ENCODE measurements around the gene GASK1A. TPM values are rescaled to one million over a fixed set of nuclear protein-coding genes. Genes with fewer than 3 reads are reported as not detected.

Gene GASK1A
- total and polyA plus RNA-seq, 10 of the 15 experiments (the other 5 are each of a cell fraction or from before 2014, with no cell fraction given), result 0.18 TPM; not detected in 9

- TF ChIP-seq RBBP5 (conservative IDR thresholded peaks at IDR 0.05) (no peak), ZNF622 (IDR thresholded peaks at IDR 0.05) (no peak), EED (IDR thresholded peaks at IDR 0.05; ENCODE audit: low read depth) (no peak), RFX5 (IDR thresholded peaks at IDR 0.05; ENCODE audit: low read depth, low read length) (no peak), CBX5 (IDR thresholded peaks at IDR 0.05; ENCODE audit: low read depth) (no peak), IRF3 (IDR thresholded peaks at IDR 0.05) (no peak), BMI1 (IDR thresholded peaks at IDR 0.05; ENCODE audit: borderline replicate concordance) (no peak), KLF5 (IDR thresholded peaks at IDR 0.05; ENCODE audit: partially characterized antibody) (no peak)
These were observed 18.3 kb upstream of the GASK1A start (continued) for GRCh38 chr3:42960786-42961185.

GRCh38 chr3:42961633-42962032 lies 17.5 kb upstream of the GASK1A start:
- Histone ChIP-seq H3K79me2 (ENCODE audit: control insufficient read depth, insufficient read depth, low read length) (no peaks in the 10 kb centered on the region), H3K4me3 (no peak overlapping the region), H3K36me3 (ENCODE audit: control insufficient read depth in 2 of 2, insufficient read depth in 2 of 2, low read length in 1 of 2) (no peaks in the 10 kb centered on the region), H2AFZ (ENCODE audit: control insufficient read depth, low read depth, low read length) (no peak overlapping the region), H3K27me3 (replicated peaks in 1 of 2; ENCODE audit: control insufficient read depth in 2 of 2, insufficient read depth in 2 of 2, low read length in 1 of 2) (no peaks in the 10 kb centered on the region), H3K4me2 (ENCODE audit: control insufficient read depth, insufficient read depth) (no peak overlapping the region), H3K9me3 (replicated peaks; ENCODE audit: control insufficient read depth, insufficient read depth, low read length) (no peaks in the 10 kb centered on the region), H3K9ac (ENCODE audit: control insufficient read depth, insufficient read depth, low read length) (no peak overlapping the region), H3K27ac (ENCODE audit: control insufficient read depth, insufficient read depth) (no peak overlapping the region), H4K20me1 (ENCODE audit: control insufficient read depth, insufficient read depth) (no peaks in the 10 kb centered on the region), H3K4me1 (ENCODE audit: control insufficient read depth, insufficient read depth, low read length) (no peaks in the 10 kb centered on the region)
- BruUV-seq (replicated peaks), result no TSS peak
- peak; percentile 54 for ATAC-seq
- intact Hi-C loops (cut with micrococcal nuclease; ENCODE audit: unreplicated experiment) (loop anchor here (1.0 to 2.0 kb wide), 2 partner anchors 417 to 542 kb away; no protein-coding TSS in a partner anchor), in situ Hi-C loops (cut with MboI) (loop anchor here (10.0 kb wide), 2 partner anchors 413 to 543 kb away; no protein-coding TSS in a partner anchor)
- CTCF ChIA-PET, result interaction anchor here (0.7 to 5.6 kb wide), 48 partner anchors 8 to 581 kb away, joined by 3 to 87 read pairs (median 4); no protein-coding TSS in a partner anchor
- 2% methylated on average over 4 of the region's 4 CpGs for WGBS (ENCODE audit: insufficient coverage, insufficient replicate concordance, low lambda C conversion rate, missing lambda C conversion rate)
- POLR2A ChIA-PET, result no interaction called here
- SMC1A ChIA-PET (ENCODE audit: uncharacterized antibody, unreplicated experiment), result interaction anchor here (0.6 to 3.8 kb wide), 33 partner anchors 9 to 541 kb away, joined by 3 to 42 read pairs (median 4); no protein-coding TSS in a partner anchor
- peak; percentile 27 for FAIRE-seq
- no peak for TF ChIP-seq EZH2 (IDR thresholded peaks at IDR 0.05; ENCODE audit: borderline replicate concordance, control insufficient read depth, low read depth, low read length)
- peak; percentile 42 to 54 (median 45); a peak in 4 of 6 replicates for TF ChIP-seq CTCF (IDR thresholded peaks at IDR 0.05 in 2 of 3, conservative IDR thresholded peaks at IDR 0.05 in 1 of 3; ENCODE audit: control insufficient read depth in 2 of 3, extremely low read depth in 1 of 3, insufficient read depth in 1 of 3, low read depth in 3 of 3, low read length in 3 of 3)
- peak; percentile 49; the same call in 1 of the 2 replicates for TF ChIP-seq RAD21 (IDR thresholded peaks at IDR 0.05; ENCODE audit: insufficient read depth, low read depth, low read length)
- TF ChIP-seq SMC3 (IDR thresholded peaks at IDR 0.05; ENCODE audit: borderline replicate concordance, low read length), result peak; percentile 51; the same call in 1 of the 2 replicates
- RAD21 ChIA-PET (ENCODE audit: unreplicated experiment), result interaction anchor here (0.8 to 3.0 kb wide), 19 partner anchors 10 to 729 kb away, joined by 3 to 50 read pairs (median 4); no protein-coding TSS in a partner anchor
- DNase-seq (ENCODE audit: low read depth, low spot score), result no peak

Measured in GM12878 (cell line).